Measurements from ENCODE around the gene RAP1GAP.

The RAP1GAP gene

DNA sequence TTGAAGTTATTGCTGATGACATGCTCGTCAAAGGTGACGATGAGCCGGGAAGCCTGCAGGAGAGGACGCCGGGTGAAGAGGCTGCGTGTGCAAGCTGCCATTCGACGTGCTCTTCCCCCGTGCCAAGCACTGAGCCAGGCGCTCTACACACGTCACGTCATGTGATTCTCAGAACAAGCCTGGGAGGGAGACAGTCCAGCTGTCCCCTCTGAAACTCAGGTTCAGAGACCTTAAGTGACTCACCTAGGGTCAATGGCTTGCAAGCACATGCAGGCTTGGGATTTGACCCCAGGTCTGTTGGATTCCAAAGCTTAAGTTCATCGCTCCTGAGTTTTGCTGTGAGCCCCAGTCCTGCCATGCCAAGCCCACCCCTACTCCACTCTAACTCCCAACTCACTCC lies 57.1 kb downstream of the RAP1GAP start:
- Histone ChIP-seq H2AFZ (ENCODE audit: low read length) (no peak overlapping the region), H3K36me3 (ENCODE audit: insufficient read depth, low read length) (no peaks in the 10 kb centered on the region), H3F3A (ENCODE audit: insufficient read depth, low read length) (no peaks in the 10 kb centered on the region), H3K27me3 (ENCODE audit: insufficient read depth, low read length) (0 out of 2 replicates have a peak, but pooled peaks cover 6% of the 10 kb centered on the region), H3K9me3 (ENCODE audit: low read length) (no peaks in the 10 kb centered on the region), H3K9ac (ENCODE audit: low read length) (no peak overlapping the region), H4K20me1 (ENCODE audit: insufficient read depth, low read length) (no peaks in the 10 kb centered on the region), H3K27ac (ENCODE audit: low read depth, low read length, poor library complexity, severe bottlenecking) (no peak overlapping the region), H3K9me2 (ENCODE audit: low read depth, low read length) (no peaks in the 10 kb centered on the region), H3K4me1 (ENCODE audit: insufficient read depth, low read length, severe bottlenecking) (no peaks in the 10 kb centered on the region), H3K4me3 (ENCODE audit: low read depth, low read length, poor library complexity, severe bottlenecking) (no peak overlapping the region), H3K79me2 (ENCODE audit: insufficient read depth, low read length) (no peaks in the 10 kb centered on the region), H3K4me2 (ENCODE audit: low read length) (no peak overlapping the region)
- TF ChIP-seq EZH2 (IDR thresholded peaks at IDR 0.05; ENCODE audit: borderline replicate concordance, low read length), result no peak
- no peak for TF ChIP-seq CTCF (IDR thresholded peaks at IDR 0.05; ENCODE audit: low read length)

- TF ChIP-seq CTCF (IDR thresholded peaks at IDR 0.05; ENCODE audit: low read length) (no peak), EZH2 (IDR thresholded peaks at IDR 0.05; ENCODE audit: borderline replicate concordance, low read length) (no peak)
- Histone ChIP-seq H3K36me3 (ENCODE audit: insufficient read depth, low read length) (no peaks in the 10 kb centered on the region), H3K9ac (ENCODE audit: low read length) (no peak overlapping the region), H3K79me2 (ENCODE audit: insufficient read depth, low read length) (no peaks in the 10 kb centered on the region), H3K4me2 (ENCODE audit: low read length) (no peak overlapping the region), H3F3A (ENCODE audit: insufficient read depth, low read length) (no peaks in the 10 kb centered on the region), H4K20me1 (ENCODE audit: insufficient read depth, low read length) (no peaks in the 10 kb centered on the region), H3K9me2 (ENCODE audit: low read depth, low read length) (no peaks in the 10 kb centered on the region), H2AFZ (ENCODE audit: low read length) (no peak overlapping the region), H3K9me3 (ENCODE audit: low read length) (no peaks in the 10 kb centered on the region), H3K27ac (ENCODE audit: low read depth, low read length, poor library complexity, severe bottlenecking) (no peak overlapping the region), H3K4me1 (ENCODE audit: insufficient read depth, low read length, severe bottlenecking) (no peaks in the 10 kb centered on the region), H3K4me3 (ENCODE audit: low read depth, low read length, poor library complexity, severe bottlenecking) (no peak overlapping the region), H3K27me3 (ENCODE audit: insufficient read depth, low read length) (0 out of 2 replicates have a peak, but pooled peaks cover 6% of the 10 kb centered on the region)
Observed at GRCh38 chr1:21610989-21611785, 58.0 kb downstream of the RAP1GAP start.

DNA sequence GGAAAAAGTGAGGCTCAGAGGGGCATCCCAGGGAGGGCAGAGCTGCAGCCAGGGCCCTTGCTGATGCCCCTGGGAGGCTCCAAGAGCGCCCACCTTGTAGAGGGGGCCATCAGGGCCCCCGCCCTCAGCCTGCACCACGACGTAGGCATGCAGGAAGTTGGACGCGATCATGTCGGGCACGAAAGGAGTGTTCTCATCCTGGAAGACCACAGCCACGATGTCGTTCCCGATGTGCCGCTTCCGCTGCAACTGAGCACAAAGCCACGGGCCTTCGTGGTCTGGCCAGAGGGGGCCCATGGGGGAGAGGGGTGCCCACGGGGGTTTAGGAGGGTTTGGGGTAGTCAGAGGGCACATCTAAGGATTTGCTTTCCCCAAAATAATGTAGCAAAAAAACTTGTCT lies 59.1 kb downstream of the RAP1GAP start:
- no peaks in the 10 kb centered on the region for H4K20me1 ChIP-seq (ENCODE audit: insufficient read depth, low read length)
- no peaks in the 10 kb centered on the region for H3K4me1 ChIP-seq (ENCODE audit: insufficient read depth, low read length, severe bottlenecking)
- no peak overlapping the region for H3K4me3 ChIP-seq (ENCODE audit: low read depth, low read length, poor library complexity, severe bottlenecking)
- H3K27ac ChIP-seq (ENCODE audit: low read depth, low read length, poor library complexity, severe bottlenecking), result no peak overlapping the region
- H3F3A ChIP-seq (ENCODE audit: insufficient read depth, low read length), result no peaks in the 10 kb centered on the region
- no peaks in the 10 kb centered on the region for H3K9me3 ChIP-seq (ENCODE audit: low read length)
- H2AFZ ChIP-seq (ENCODE audit: low read length), result no peak overlapping the region
- no peaks in the 10 kb centered on the region for H3K79me2 ChIP-seq (ENCODE audit: insufficient read depth, low read length)
- TF ChIP-seq EZH2 (IDR thresholded peaks at IDR 0.05; ENCODE audit: borderline replicate concordance, low read length), result no peak
- TF ChIP-seq CTCF (IDR thresholded peaks at IDR 0.05; ENCODE audit: low read length), result no peak
- H3K36me3 ChIP-seq (ENCODE audit: insufficient read depth, low read length), result no peaks in the 10 kb centered on the region
- 0 out of 2 replicates have a peak, but pooled peaks cover 6% of the 10 kb centered on the region for H3K27me3 ChIP-seq (ENCODE audit: insufficient read depth, low read length)
- H3K9ac ChIP-seq (ENCODE audit: low read length), result no peak overlapping the region
- no peaks in the 10 kb centered on the region for H3K9me2 ChIP-seq (ENCODE audit: low read depth, low read length)
- no peak overlapping the region for H3K4me2 ChIP-seq (ENCODE audit: low read length)
